Right lobe of liver (tissue), 4 donors: ENCODE measurements around the gene MBP.

Source experiments
- CTCF ChIP-seq, 4 donors: fragments of 200-600 bp in 3 of 4; fragments of 450-650 bp in 1 of 4; IDR thresholded peaks; one replicate each; pipeline versions ENCODE4 v1.5.1 to v1.8.0; 2016 to 2022; ENCODE audit warnings: antibody characterized with exemption in 4 of 4, mild to moderate bottlenecking in 2 of 4
- POLR2A ChIP-seq: fragments of 450-650 bp; IDR thresholded peaks from one replicate; pipeline ENCODE4 v1.6.1; 2017; ENCODE audit warnings: antibody characterized with exemption, mild to moderate bottlenecking
- donor health status: DM: no; HTN: no; CAD: no.
- donor health status: DM: no; HTN: no; CAD: no.
- donor health status: DM: no; HTN: yes; CAD: no.

- TF ChIP-seq CTCF (IDR thresholded peaks at IDR 0.05): no peak
- TF ChIP-seq POLR2A: no peak
These were observed 19.4 kb upstream of the MBP start for GRCh38 chr18:77151772-77152520.
